CD4-positive, alpha-beta T cell treated with Interferon gamma for 1 hour (primary cell): Measurements from ENCODE around the gene CHD3.
"Not testable (repeated sequence)": the region's sequence is repeated elsewhere in the genome, so short reads cannot be mapped to it uniquely, and the experiment has no call there.

Source experiments
- DNase-seq: peaks from one replicate; pipeline ENCODE4 v3.0.0-alpha.2; 2020

CHD3 gene

GRCh38 chr17:7850701-7851437 is 37.7 kb upstream of the CHD3 start:
- peak; percentile 13 for DNase-seq

- DNase-seq: peak; percentile 94
Measured at GRCh38 chr17:7851438-7852261, 36.9 kb upstream of the CHD3 start.

DNA sequence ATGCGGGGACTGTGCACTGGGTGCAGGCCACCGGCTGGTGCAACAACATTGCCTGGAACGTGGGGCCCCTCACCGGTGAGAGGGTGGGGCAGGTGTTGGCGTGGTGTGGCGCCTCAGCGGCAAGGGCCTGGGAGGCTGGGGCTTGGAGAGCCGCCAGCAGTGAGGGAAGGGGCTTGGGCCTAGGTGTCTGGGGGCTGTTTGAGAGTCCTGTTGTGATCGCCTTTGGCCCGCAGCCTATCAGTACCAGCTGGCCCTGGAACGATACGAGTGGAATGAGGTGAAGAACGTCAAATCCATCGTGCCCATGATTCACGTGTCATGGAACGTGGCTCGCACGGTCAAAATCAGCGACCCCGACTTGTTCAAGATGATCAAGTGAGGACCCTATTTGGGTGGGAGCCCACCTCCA is 36.3 kb upstream of the CHD3 start:
- no peak for DNase-seq

DNA sequence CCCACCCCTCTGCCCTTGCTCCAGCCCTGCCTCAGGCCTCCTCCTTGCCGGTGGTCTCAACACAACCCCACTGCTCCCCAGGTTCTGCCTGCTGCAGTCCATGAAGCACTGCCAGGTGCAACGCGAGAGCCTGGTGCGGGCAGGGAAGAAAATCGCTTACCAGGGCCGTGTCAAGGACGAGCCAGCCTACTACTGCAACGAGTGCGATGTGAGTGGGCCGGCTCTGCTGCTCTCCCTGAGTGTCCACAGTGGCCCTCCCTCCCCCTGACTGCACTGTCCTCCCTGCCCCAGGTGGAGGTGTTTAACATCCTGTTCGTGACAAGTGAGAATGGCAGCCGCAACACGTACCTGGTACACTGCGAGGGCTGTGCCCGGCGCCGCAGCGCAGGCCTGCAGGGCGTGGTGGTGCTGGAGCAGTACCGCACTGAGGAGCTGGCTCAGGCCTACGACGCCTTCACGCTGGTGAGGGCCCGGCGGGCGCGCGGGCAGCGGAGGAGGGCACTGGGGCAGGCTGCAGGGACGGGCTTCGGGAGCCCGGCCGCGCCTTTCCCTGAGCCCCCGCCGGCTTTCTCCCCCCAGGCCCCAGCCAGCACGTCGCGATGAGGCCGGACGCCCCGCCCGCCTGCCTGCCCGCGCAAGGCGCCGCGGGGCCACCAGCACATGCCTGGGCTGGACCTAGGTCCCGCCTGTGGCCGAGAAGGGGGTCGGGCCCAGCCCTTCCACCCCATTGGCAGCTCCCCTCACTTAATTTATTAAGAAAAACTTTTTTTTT is 35.5 kb upstream of the CHD3 start:
- peak; percentile 17 for DNase-seq

DNA sequence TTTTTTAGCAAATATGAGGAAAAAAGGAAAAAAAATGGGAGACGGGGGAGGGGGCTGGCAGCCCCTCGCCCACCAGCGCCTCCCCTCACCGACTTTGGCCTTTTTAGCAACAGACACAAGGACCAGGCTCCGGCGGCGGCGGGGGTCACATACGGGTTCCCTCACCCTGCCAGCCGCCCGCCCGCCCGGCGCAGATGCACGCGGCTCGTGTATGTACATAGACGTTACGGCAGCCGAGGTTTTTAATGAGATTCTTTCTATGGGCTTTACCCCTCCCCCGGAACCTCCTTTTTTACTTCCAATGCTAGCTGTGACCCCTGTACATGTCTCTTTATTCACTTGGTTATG is 34.9 kb upstream of the CHD3 start:
- DNase-seq: peak; percentile 7

GRCh38 chr17:7854078-7854777 is 34.4 kb upstream of the CHD3 start:
- peak; percentile 2 for DNase-seq

- peak; percentile 33 for DNase-seq
Measured at GRCh38 chr17:7854851-7855659, 33.5 kb upstream of the CHD3 start, which contains the start of gene TMEM88. TSS of gene TMEM88 (plus strand) at chr17:7855066. CDS start at chr17:7855075, 9 bp downstream.

DNA sequence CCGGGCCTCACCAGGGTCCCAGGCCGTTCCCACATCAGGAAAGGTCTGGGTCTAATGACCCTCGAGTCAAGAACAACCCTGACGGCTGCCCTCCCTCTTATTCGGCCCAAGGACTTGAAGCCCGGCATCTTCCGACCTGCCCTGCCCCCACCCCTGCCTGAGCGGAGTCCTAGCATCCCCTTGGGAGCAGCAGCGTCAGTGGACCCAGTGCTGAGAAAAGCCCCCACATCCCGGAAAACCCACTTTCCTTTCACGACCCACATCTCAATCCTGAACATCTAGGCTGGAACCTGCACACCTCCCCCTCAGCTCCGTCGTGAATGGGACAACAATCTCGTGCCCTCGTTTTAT is 33.0 kb upstream of the CHD3 start:
- peak; percentile 25 for DNase-seq

GRCh38 chr17:7856011-7856810 is 32.4 kb upstream of the CHD3 start:
- DNase-seq: peak; percentile 56

GRCh38 chr17:7856811-7857712 is 31.5 kb upstream of the CHD3 start, which contains the start of gene NAA38:
TSS of gene NAA38 (minus strand) at chr17:7857559. CDS start at chr17:7857463, 96 bp downstream.
- peak; percentile 98 for DNase-seq

- peak; percentile 91 for DNase-seq
Measured at GRCh38 chr17:7857713-7858521, 30.7 kb upstream of the CHD3 start, which contains the start of gene CYB5D1. TSS of gene CYB5D1 (plus strand) at chr17:7858003. CDS start at chr17:7858135, 132 bp downstream.

- peak; percentile 52 for DNase-seq
Measured at GRCh38 chr17:7858522-7858810, 30.1 kb upstream of the CHD3 start.

DNA sequence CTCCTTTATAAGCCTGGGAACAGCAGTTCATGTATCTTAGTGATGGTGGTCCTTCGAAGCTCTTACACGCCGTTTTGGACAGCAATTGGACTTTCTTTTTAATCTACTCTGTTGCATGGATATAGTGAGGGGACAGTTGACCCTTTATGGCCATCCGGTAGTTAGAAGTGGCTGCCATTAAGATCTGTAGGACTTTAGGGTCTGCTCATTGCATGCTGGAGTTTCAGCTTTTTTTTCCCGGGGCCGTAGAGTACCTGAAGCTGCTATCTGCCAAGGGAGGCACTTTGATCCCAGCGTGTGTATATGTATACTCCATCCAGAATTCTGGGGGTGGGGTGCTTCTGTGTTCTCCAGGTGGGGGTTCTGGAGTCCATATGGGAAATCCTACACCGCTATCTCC is 29.6 kb upstream of the CHD3 start:
- DNase-seq: no peak

- peak; percentile 38 for DNase-seq
Measured at GRCh38 chr17:7862692-7863437, 25.7 kb upstream of the CHD3 start.

DNA sequence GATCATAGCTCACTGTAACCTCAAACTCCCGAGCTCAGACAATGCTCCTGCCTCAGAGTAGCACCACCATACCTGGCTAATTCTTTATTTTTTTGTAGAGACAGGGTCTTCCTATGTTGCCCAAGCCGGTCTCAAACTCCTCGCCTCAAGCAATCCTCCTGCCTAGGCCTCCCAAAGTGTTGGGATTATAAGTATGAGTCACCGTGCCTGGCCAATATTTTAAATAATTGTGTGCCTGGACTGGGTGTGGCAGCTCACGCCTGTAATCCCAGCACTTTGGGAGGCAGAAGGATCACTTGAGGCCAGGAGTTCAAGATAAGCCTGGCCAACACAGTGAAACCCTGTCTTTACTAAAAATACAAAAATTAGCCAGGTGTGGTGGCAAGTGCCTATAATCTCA is 24.2 kb upstream of the CHD3 start:
- DNase-seq: not testable (repeated sequence)

DNA sequence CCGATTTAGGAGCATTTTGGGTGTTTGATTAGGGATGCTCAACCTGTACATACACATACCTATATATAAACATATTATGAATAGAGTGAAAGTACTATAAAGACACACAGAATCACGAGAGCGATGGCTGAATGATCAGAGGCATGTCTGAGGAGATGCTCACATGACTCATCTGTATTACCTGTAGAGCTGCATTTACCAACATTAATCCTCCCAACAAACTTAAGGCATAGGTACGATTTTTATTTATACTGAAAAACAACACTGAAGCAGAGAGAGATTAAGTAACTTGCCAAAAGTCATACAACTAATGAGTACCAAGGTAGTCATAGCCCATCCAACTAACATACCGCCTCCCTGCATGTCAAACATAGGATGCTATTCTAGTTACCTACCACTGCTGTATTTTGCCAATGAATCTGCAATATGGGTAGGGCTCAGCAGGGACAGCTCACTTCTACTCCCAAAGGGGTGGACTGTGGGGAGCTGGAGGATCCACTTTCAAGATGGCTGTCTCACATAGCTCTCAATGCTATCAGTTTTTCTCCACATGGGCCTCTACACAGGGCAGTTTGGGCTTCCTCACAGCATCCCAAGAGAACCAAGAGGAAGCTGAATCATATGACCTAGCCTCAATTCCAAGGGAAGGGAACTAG is 23.5 kb upstream of the CHD3 start:
- DNase-seq: no peak

DNA sequence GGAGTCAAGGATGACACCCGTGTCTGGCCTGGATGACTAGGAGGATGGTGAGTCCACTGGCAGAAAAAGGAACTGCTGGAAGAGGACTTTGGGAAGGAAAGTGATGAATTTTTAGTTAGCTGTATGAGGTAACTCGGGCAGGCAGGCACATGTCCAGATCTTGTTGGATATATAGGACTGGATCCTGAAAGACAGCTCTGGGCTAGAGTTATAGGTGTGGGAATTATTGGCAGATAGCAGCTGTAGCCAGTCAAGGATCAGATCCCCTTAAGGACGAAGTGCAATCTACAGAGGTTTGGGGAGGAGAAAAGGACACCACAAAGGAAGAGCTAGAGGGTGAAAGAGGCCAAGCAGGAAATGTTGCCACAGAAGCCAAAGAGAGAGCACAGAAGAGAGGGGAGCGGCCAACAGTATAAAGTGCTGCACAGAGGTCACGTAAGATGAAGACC is 20.7 kb upstream of the CHD3 start:
- no peak for DNase-seq

DNA sequence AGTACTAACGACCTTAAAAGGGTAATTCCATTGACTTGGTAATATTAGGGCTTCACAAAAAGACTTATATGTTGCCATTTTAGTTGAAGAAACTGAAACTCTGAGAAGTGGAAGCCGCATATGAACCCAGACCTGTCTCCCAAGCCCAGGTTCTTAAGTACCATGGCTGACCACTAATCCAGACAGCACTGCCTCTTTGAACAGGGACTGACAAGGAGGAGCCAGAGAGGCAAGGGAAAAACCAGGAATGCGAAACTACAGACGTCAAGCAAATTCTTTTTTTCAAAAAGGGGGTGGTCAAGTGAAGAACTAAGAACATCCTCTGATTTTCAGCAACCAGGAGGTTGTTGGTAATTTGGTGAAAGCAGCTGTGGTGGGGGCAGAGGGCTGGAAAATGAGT is 15.5 kb upstream of the CHD3 start:
- DNase-seq: no peak
